Cardiac fibroblast (primary cell): Measurements from ENCODE around the gene COG8.
"Not testable (repeated sequence)": the region's sequence is repeated elsewhere in the genome, so short reads cannot be mapped to it uniquely, and the experiment has no call there.

Experiments used
- DNase-seq, 2 donors: peaks; one replicate each; pipeline versions ENCODE4 v3.0.0 to v3.0.0-alpha.2; 2010; ENCODE audit warnings: low read depth in 2 of 2
- H3K4me3 ChIP-seq, 2 donors: replicated peaks in 1 of 2; 1 replicate in 1 of 2; 2 replicates in 1 of 2; pipeline ENCODE4 v1.5.1; 2011; ENCODE audit warnings: low read depth in 2 of 2, low read length in 2 of 2, mild to moderate bottlenecking in 2 of 2, moderate library complexity in 1 of 2
- TF ChIP-seq, protein P1 (sequence below): IDR thresholded peaks from one replicate; pipeline ENCODE4 v1.5.1; 2011; ENCODE audit warnings: low read depth, mild to moderate bottlenecking, low read length, inconsistent platforms

COG8 gene

DNA sequence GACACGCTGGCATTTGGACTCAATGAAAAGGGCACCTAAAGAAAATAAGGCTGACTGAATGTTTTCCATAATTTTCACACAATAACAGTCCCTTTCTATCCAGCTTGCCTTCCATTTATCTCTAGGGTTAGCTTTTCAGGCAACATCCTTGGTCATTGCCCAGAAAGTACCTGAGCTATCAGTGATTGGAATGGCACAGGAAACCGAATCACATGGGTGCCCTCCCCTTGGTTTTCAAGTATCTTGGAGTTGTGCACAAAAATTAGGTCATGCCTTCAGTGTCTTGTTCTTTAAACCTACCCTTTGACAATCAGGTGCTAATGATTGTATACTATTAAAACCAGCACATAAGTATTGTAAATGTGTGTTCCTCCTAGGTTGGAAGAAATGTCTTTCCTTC, 31.5 kb downstream of the COG8 start:
- TF ChIP-seq, protein P1, sequence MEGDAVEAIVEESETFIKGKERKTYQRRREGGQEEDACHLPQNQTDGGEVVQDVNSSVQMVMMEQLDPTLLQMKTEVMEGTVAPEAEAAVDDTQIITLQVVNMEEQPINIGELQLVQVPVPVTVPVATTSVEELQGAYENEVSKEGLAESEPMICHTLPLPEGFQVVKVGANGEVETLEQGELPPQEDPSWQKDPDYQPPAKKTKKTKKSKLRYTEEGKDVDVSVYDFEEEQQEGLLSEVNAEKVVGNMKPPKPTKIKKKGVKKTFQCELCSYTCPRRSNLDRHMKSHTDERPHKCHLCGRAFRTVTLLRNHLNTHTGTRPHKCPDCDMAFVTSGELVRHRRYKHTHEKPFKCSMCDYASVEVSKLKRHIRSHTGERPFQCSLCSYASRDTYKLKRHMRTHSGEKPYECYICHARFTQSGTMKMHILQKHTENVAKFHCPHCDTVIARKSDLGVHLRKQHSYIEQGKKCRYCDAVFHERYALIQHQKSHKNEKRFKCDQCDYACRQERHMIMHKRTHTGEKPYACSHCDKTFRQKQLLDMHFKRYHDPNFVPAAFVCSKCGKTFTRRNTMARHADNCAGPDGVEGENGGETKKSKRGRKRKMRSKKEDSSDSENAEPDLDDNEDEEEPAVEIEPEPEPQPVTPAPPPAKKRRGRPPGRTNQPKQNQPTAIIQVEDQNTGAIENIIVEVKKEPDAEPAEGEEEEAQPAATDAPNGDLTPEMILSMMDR: no peak
- DNase-seq: no peak
- H3K4me3 ChIP-seq: no peak overlapping the region

DNA sequence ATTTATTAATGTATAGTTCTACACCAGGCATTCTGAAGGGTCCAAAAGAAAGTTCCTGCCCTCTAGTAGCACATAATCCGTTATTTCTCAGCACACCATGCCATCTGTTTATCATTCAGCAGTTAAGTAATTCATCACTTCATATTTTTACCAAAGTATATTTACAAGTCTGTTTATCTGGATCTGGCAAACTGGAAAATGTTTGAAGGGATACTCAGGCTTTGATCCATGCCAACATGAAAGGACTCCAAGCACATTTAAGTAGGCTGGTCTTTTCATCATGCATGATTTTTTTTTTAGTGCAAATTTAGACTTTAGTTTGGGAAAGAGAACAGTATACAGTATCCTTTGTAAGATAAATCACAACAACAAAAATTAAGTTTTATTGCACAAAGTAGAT, 32.3 kb downstream of the COG8 start:
- no peak for DNase-seq
- H3K4me3 ChIP-seq: no peak overlapping the region
- TF ChIP-seq, protein P1: no peak

DNA sequence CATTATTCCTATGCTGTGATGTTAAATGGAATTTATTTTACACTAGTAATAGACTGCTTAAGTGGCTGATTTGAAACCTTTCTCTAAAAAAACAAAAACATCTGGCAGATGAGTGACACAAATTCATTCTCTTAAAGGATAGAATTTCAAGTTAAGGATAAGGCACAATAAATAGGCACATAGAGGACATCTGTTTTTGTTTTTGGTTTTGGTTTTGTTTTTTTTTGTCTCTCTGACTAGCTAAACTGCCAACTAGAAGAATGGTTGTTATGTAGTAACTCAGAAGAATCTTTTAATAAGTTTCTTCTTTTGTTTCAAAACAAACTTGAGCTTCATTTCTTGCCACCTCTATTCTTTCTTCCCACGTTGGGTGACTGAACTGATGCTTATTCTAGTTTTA, 33.3 kb downstream of the COG8 start:
- no peak for DNase-seq
- H3K4me3 ChIP-seq: no peak overlapping the region
- TF ChIP-seq, protein P1: no peak

DNA sequence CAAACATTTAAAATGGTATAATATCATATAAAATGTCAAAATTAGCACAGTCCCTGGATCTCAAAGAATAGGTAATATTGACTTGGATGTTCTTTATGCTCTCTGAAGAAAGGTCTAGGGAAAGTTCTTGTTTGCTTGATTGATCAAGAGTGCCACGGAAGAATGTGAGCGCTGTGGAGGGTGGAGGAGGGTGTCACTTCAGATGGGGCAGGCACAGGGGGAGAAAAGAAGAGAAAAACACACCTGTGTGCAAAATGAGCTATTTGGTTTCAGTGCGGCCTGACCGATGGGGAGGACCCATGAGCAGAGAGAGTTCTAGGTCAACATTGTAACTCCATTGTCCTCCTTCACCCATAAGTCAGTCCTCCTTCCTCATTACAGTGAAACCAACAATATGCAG, 37.1 kb downstream of the COG8 start:
- TF ChIP-seq, protein P1: no peak
- no peak for DNase-seq
- no peak overlapping the region for H3K4me3 ChIP-seq

DNA sequence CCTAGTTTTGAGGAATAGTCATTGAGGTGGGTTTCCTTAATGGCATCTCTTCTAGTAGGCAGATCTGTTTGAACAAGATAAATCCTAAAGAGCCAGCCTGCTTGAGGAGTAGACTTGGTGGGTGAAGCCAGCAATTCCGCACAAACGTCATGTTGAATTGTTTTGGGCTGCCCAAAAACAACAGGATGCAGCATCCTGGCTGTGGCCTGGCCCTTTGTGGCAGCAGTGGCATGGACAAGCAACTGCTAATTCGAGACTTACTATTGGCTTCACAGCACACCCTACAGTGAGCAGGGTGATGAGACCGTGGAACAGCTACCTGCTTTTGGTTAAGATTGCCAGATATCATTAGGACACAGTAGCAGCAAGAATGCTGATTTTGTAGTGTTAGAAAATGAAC, 37.5 kb downstream of the COG8 start:
- H3K4me3 ChIP-seq: no peak overlapping the region
- TF ChIP-seq, protein P1: no peak
- DNase-seq: no peak

DNA sequence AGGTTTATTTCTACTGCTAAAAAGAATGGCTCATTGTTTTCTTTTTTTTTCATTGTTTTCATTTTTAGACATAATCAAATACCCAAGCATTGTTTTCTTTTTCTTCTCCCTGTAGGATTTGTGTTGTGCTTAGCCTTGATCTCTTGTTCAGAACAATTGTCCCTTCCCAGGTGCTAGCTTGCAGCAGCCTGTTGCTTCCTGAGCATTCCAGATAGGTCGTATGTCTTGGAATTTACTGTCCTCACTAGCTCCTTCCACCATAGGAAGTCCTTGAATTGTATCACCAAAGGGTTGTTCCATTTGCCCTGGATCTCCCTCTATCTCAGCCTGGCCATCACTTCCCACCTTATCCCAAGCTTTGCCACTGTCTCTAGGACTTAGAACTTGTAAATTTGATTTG, 38.2 kb downstream of the COG8 start:
- no peak for DNase-seq
- TF ChIP-seq, protein P1: no peak
- no peak overlapping the region for H3K4me3 ChIP-seq

DNA sequence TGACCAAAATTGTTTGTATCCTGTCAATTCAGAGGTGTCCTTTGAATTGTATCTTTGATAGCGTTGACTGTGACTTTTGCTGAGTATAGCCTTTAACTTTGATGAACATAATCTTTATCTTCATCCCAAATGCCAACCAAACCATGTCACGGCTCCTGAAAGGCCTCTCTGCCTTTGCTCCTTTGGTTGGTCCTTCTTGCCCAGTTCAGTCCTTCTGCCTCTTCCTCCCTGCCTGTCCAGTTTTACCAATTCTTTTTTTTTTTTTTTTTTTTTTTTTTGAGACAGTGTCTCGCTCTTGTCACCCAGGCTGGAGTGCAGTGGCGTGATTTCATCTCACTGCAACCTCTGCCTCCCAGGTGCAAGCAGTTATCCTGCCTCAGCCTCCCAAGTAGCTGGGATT, 41.1 kb downstream of the COG8 start:
- no peak overlapping the region for H3K4me3 ChIP-seq
- TF ChIP-seq, protein P1: no peak
- no peak for DNase-seq

DNA sequence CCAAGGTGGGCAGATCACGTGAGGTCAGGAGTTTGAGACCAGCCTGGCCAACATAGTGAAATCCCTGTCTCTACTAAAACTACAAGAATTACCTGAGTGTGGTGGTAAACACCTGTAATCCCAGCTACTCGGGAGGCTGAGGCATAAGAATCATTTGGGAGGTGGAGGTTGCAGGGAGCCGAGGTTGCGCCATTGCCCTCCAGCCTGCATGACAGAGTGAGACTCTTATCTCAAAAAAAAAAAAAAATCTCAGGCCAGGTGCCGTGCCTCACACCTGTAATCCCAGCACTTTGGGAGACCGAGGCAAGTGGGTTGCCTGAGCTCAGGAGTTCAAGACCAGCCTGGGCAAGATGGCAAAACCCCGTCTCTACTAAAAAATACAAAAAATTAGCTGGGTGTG, 42.6 kb downstream of the COG8 start:
- not testable (repeated sequence) for DNase-seq

More for the DNA sequence above, 42.6 kb downstream of the COG8 start:
- H3K4me3 ChIP-seq: not testable (repeated sequence)
